ENCODE measurements around the gene PIGP. TPM values are rescaled to one million over a fixed set of nuclear protein-coding genes. Genes with fewer than 3 reads are reported as not detected.

PIGP gene
- total RNA-seq, 4 donors from 2014 or later = 13.9 to 32.1 (median 19.5) TPM

DNA sequence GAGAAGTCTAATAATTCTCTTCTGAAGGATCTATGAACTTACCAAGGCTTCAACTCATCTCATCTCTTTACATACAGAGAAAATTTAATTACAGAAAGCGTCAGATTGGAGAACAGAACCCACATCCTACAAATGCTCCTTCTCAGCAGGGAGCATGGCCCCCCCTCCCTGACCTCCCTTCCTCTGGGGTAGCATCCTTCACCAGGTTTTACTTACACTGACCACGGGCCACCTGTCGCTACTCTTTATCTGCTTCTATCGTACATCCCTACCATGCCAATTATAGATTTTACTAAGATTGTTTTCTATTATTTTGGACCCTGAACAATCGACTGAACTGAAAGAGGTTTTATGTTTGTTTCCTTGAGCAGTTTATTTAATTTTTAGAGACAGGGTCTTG is 40.6 kb downstream of the PIGP start:
- ATAC-seq (ENCODE audit: low FRiP score) = no peak
- TF ChIP-seq, protein P1, sequence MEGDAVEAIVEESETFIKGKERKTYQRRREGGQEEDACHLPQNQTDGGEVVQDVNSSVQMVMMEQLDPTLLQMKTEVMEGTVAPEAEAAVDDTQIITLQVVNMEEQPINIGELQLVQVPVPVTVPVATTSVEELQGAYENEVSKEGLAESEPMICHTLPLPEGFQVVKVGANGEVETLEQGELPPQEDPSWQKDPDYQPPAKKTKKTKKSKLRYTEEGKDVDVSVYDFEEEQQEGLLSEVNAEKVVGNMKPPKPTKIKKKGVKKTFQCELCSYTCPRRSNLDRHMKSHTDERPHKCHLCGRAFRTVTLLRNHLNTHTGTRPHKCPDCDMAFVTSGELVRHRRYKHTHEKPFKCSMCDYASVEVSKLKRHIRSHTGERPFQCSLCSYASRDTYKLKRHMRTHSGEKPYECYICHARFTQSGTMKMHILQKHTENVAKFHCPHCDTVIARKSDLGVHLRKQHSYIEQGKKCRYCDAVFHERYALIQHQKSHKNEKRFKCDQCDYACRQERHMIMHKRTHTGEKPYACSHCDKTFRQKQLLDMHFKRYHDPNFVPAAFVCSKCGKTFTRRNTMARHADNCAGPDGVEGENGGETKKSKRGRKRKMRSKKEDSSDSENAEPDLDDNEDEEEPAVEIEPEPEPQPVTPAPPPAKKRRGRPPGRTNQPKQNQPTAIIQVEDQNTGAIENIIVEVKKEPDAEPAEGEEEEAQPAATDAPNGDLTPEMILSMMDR (IDR thresholded peaks at IDR 0.05) = no peak

DNA sequence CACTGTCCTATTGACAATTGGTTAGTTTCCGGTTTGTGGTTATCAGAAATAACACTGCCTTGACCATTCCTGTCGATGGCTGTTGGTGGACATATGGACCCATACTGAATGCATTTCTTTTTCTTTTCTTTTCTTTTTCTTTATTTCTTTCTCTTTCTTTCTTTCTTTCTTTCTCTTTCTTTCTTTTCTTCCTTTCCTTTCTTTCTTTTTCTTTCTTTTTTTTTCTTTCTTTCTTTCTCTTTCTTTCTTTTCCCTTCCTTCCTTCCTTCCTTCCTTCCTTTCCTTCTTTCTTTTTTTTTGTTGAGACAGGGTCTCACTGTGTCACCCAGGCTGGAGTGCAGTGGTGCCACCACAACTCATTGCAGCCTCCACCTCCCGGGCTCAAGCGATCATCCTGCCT is 42.0 kb downstream of the PIGP start:
- ATAC-seq (ENCODE audit: low FRiP score) = no peak
- TF ChIP-seq, protein P1 (IDR thresholded peaks at IDR 0.05) = no peak
- no peak for DNase-seq (ENCODE audit: low spot score)

More for the DNA sequence above, 40.6 kb downstream of the PIGP start:
- DNase-seq (ENCODE audit: low spot score) = no peak

DNA sequence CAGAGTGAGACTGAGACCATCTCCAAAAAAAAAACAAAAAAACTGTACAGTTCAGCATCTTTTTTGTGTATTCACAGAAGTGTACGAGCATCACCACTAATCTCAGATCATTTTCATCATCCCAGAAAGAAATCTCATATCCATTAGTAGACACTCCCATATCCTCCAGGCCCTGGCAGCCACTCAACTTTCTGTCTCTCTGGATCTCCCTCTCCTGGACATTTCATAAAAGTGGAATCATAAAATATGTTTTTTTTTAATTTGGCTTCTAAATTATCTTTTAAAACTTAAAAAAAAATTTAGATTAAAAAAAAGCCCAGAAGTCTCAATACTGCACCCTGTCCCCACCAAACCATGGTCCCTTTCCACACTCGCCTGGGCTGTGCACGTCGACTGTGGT is 44.3 kb downstream of the PIGP start:
- no peak for ATAC-seq (ENCODE audit: low FRiP score)
- DNase-seq (ENCODE audit: low spot score) = no peak
- TF ChIP-seq, protein P1 (IDR thresholded peaks at IDR 0.05) = no peak

DNA sequence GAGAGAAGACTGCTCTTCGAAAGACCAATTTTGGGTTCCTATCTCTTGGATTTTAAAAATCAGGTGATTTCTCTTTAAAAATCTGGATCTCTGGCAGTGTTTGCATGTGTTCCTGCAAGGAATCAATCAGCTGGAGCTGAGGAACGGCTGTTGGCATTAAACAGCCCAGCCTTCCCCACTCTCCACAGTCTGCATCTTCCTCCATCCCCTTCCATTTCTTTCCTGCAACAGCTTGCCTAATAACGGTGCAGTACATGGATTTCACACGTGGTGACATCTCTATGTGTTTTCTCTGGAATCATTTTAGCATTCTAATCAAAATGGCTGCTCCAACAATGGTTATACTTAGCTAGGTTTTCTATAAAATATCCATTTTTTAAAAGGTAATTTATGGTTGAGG is 46.4 kb downstream of the PIGP start:
- DNase-seq (ENCODE audit: low spot score) = no peak
- no peak for ATAC-seq (ENCODE audit: low FRiP score)
- TF ChIP-seq, protein P1 (IDR thresholded peaks at IDR 0.05) = no peak

DNA sequence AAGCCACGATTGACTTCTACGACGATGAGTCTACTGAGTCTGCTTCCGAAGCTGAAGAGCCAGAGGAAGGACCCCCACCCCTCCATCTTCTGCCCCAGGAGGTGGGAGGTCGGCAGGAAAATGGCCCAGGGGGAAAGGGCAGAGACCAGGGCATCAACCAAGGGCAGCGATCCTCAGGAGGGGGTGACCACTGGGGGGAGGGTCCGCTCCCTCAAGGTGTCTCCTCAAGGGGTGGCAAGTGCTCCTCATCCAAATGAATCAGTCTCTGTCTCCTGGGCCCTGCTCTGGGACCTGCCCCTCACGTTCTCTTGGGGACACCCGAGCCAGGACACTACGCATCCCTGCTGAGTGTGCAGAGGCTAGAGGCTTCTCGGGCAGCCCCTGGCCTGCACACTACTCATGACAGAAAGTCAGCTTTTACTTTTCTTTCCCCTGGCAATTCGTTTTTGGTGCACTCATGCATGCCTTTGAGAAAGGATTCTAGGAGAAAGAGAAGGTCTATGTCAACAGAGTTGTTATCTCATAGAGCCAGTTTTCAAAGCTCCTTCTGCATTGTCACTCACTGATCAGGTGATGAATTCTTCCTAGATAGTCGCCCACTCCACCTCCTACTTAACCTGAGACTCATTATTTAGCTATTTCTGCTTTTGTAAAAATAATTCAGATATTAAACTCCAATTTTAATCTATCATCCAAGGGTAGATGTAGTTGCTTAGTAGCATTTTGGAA is 54.8 kb downstream of the PIGP start:
- no peak for ATAC-seq (ENCODE audit: low FRiP score)

More for the DNA sequence above, 54.8 kb downstream of the PIGP start:
- DNase-seq (ENCODE audit: low spot score) = no peak
- TF ChIP-seq, protein P1 (IDR thresholded peaks at IDR 0.05) = no peak

Small RNA genes lying within 50 kb of the gene (small RNA-seq; reads per million reads assigned to genes)
- gene RNU6-696P = not detected

Other genes with a start within 250 kb of the PIGP start
- gene HLCS, start 106.4 kb downstream of the PIGP start, total RNA-seq = 10 to 100 TPM; 14.3 to 19.3 (median 17.6) TPM
- gene RIPPLY3, start 66.4 kb downstream of the PIGP start, total RNA-seq = not detected
- 100 to 1,000 TPM in 3 of 4 donors, 10 to 100 TPM in 1; 95.4 to 241 (median 148) TPM for gene TTC3, start 183 bp upstream of the PIGP start, total RNA-seq
- gene VPS26C, start 194.3 kb upstream of the PIGP start, total RNA-seq = 10 to 100 TPM; 48.3 to 88.3 (median 61.1) TPM

All from omental fat pad (tissue), 4 donors.